HepG2 (cell line): ENCODE results near the gene STX10. TPM values are rescaled to one million over a fixed set of nuclear protein-coding genes. Genes with fewer than 3 reads are reported as not detected.

Experiments
- CBX5 ChIP-seq: sonication (generic); formaldehyde crosslinking; IDR thresholded peaks from 2 replicates; pipeline ENCODE4 v1.4.0; 2020; ENCODE audit warnings: missing genetic modification reagents, borderline replicate concordance
- KDM5B ChIP-seq: sonication (generic); formaldehyde crosslinking; IDR thresholded peaks from 2 replicates; pipeline ENCODE4 v1.4.0; 2020; ENCODE audit warnings: missing genetic modification reagents, mild to moderate bottlenecking, borderline replicate concordance
- ZNF24 ChIP-seq: fragments of 450-650 bp; IDR thresholded peaks from 2 replicates; pipeline ENCODE4 v1.6.1; 2017; ENCODE audit warnings: antibody characterized with exemption, mild to moderate bottlenecking
- ZNF501 ChIP-seq: sonication (generic); formaldehyde crosslinking; IDR thresholded peaks from 2 replicates; pipeline ENCODE4 v1.5.1; 2020; ENCODE audit warnings: mild to moderate bottlenecking, moderate library complexity, missing genetic modification reagents
- ZNF598 ChIP-seq: sonication (generic); formaldehyde crosslinking; IDR thresholded peaks from 2 replicates; pipeline ENCODE4 v1.5.1; 2020; ENCODE audit warnings: mild to moderate bottlenecking, missing genetic modification reagents, borderline replicate concordance
- ZNF768 ChIP-seq: sonication (generic); formaldehyde crosslinking; IDR thresholded peaks from 2 replicates; pipeline ENCODE4 v1.4.0; 2020; ENCODE audit warnings: missing genetic modification reagents
- ZNF775 ChIP-seq: sonication (generic); formaldehyde crosslinking; IDR thresholded peaks from 2 replicates; pipeline ENCODE4 v1.4.0; 2020; ENCODE audit warnings: missing genetic modification reagents, mild to moderate bottlenecking, moderate library complexity, borderline replicate concordance
- polyA plus RNA-seq, 8 experiments: library from polyadenylated mRNA; depleted of rRNA in 3 of 8; stranded (reverse) in 7 of 8; unstranded in 1 of 8; fragments of >200 nt; fragmentation: Illumina TruSeq in 4 of 8; extraction: Trizol in 4 of 8; gene quantifications; 2 replicates each; pipeline versions ENCODE4 v1.2.1 to v1.2.3, GENCODE V29; 2011 to 2016; ENCODE audit warnings: low read depth in 4 of 8, missing spikeins in 1 of 8, mixed read lengths in 1 of 8; ENCODE audit not compliant: insufficient read depth in 1 of 8
- total RNA-seq, 5 experiments: library from RNA; depleted of rRNA; stranded (reverse); fragments of >200 nt; fragmentation: Illumina TruSeq; extraction: Trizol; gene quantifications; 2 replicates each; pipeline ENCODE4 v1.2.3, GENCODE V29; 2016; ENCODE audit warnings: low read depth in 1 of 5
- TF ChIP-seq, protein P1 (sequence below): IDR thresholded peaks from 2 replicates; pipeline ENCODE4 v1.6.1; 2016; ENCODE audit warnings: missing biosample characterization, missing genetic modification reagents, low read depth
- TF ChIP-seq, protein P2 (sequence below): IDR thresholded peaks from 2 replicates; pipeline ENCODE4 v1.6.1; 2012; ENCODE audit warnings: inconsistent platforms
- TF ChIP-seq, protein P3 (sequence below): sonication (generic); formaldehyde crosslinking; IDR thresholded peaks from 2 replicates; pipeline ENCODE4 v1.5.1; 2020; ENCODE audit warnings: mild to moderate bottlenecking, missing genetic modification reagents, moderate library complexity
- TF ChIP-seq, protein P4 (sequence below): sonication (generic); formaldehyde crosslinking; IDR thresholded peaks from 2 replicates; pipeline ENCODE4 v1.8.0; 2022; ENCODE audit warnings: low read depth, missing genetic modification reagents
- TF ChIP-seq, protein P5 (sequence below): IDR thresholded peaks from 2 replicates; pipeline ENCODE4 v1.6.1; 2016
- TF ChIP-seq, protein P6 (sequence below): sonication (generic); formaldehyde crosslinking; IDR thresholded peaks from 2 replicates; pipeline ENCODE4 v1.4.0; 2020; ENCODE audit warnings: mild to moderate bottlenecking, missing genetic modification reagents
- TF ChIP-seq, protein P7 (sequence below): sonication (generic); formaldehyde crosslinking; IDR thresholded peaks from 2 replicates; pipeline ENCODE4 v1.4.0; 2020; ENCODE audit warnings: missing genetic modification reagents

Gene STX10
- total and polyA plus RNA-seq, 2 of the 13 experiments (the other 11 are each of a cell fraction or from before 2014, with no cell fraction given): 47.9 to 66.4 TPM

DNA sequence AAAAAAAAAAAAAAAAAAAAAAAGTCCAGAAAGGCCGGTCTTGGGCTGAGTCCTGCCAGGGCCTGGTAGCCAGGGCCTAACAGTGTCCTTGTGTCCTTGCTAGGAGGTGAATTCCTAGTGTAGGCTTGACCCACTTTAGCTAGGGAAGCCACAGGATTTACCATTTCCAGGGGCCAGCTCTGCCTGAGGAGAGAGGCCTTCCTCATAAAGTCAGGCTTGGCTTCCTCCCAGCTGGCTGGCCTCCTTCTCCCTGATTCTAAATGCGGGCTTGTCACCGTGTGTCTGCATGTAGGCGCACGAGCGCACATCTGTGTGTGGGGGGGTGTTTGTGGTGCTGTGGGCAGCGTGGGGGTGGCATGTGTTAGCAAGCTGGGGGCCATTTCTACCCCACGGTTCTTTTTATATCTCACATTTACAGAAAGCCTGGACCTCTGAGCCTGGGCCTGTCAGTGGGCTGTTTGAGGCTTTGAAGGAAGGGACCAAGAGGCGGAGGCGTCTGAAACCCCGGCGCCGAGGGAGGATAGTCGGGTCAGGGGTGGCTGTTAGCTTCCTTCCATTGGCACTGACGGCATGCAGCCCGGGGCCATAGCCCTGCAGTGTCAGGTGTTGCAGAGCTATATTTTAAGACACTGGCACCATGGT is 31.7 kb upstream of the STX10 start (continued):
- TF ChIP-seq, protein P1, sequence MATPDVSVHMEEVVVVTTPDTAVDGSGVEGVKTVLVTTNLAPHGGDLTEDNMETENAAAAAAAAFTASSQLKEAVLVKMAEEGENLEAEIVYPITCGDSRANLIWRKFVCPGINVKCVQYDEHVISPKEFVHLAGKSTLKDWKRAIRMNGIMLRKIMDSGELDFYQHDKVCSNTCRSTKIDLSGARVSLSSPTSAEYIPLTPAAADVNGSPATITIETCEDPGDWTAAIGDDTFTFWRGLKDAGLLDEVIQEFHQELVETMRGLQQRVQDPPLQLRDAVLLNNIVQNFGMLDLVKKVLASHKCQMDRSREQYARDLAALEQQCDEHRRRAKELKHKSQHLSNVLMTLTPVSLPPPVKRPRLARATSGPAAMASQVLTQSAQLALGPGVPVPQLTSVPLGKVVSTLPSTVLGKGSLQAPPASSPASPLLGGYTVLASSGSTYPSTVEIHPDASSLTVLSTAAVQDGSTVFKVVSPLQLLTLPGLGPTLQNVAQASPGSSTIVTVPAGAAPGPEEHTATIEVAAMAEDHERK: no peak
- 0 out of 2 replicates have a peak, but pooled peaks have one; percentile 30 for TF ChIP-seq KDM5B (CRISPR knock-in tag)
- TF ChIP-seq ZNF501 (CRISPR knock-in tag): 0 out of 2 replicates have a peak, but pooled peaks have one; percentile 16
- 0 out of 2 replicates have a peak, but pooled peaks have one; percentile 20 for TF ChIP-seq ZNF598
- TF ChIP-seq, protein P2, sequence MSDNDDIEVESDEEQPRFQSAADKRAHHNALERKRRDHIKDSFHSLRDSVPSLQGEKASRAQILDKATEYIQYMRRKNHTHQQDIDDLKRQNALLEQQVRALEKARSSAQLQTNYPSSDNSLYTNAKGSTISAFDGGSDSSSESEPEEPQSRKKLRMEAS: peak; percentile 35; the same call in 1 of the 2 replicates
- TF ChIP-seq, protein P3, sequence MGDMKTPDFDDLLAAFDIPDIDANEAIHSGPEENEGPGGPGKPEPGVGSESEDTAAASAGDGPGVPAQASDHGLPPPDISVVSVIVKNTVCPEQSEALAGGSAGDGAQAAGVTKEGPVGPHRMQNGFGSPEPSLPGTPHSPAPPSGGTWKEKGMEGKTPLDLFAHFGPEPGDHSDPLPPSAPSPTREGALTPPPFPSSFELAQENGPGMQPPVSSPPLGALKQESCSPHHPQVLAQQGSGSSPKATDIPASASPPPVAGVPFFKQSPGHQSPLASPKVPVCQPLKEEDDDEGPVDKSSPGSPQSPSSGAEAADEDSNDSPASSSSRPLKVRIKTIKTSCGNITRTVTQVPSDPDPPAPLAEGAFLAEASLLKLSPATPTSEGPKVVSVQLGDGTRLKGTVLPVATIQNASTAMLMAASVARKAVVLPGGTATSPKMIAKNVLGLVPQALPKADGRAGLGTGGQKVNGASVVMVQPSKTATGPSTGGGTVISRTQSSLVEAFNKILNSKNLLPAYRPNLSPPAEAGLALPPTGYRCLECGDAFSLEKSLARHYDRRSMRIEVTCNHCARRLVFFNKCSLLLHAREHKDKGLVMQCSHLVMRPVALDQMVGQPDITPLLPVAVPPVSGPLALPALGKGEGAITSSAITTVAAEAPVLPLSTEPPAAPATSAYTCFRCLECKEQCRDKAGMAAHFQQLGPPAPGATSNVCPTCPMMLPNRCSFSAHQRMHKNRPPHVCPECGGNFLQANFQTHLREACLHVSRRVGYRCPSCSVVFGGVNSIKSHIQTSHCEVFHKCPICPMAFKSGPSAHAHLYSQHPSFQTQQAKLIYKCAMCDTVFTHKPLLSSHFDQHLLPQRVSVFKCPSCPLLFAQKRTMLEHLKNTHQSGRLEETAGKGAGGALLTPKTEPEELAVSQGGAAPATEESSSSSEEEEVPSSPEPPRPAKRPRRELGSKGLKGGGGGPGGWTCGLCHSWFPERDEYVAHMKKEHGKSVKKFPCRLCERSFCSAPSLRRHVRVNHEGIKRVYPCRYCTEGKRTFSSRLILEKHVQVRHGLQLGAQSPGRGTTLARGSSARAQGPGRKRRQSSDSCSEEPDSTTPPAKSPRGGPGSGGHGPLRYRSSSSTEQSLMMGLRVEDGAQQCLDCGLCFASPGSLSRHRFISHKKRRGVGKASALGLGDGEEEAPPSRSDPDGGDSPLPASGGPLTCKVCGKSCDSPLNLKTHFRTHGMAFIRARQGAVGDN: peak; percentile 69
- TF ChIP-seq ZNF775: no peak
- TF ChIP-seq ZNF24: no peak
- TF ChIP-seq, protein P4, sequence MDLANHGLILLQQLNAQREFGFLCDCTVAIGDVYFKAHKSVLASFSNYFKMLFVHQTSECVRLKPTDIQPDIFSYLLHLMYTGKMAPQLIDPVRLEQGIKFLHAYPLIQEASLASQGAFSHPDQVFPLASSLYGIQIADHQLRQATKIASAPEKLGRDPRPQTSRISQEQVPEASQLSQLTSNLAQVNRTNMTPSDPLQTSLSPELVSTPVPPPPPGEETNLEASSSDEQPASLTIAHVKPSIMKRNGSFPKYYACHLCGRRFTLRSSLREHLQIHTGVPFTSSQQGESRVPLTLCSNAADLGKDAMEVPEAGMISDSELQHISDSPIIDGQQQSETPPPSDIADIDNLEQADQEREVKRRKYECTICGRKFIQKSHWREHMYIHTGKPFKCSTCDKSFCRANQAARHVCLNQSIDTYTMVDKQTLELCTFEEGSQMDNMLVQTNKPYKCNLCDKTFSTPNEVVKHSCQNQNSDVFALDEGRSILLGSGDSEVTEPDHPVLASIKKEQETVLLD (CRISPR knock-in tag): no peak
- no peak for TF ChIP-seq CBX5 (CRISPR knock-in tag)
- TF ChIP-seq, protein P5, sequence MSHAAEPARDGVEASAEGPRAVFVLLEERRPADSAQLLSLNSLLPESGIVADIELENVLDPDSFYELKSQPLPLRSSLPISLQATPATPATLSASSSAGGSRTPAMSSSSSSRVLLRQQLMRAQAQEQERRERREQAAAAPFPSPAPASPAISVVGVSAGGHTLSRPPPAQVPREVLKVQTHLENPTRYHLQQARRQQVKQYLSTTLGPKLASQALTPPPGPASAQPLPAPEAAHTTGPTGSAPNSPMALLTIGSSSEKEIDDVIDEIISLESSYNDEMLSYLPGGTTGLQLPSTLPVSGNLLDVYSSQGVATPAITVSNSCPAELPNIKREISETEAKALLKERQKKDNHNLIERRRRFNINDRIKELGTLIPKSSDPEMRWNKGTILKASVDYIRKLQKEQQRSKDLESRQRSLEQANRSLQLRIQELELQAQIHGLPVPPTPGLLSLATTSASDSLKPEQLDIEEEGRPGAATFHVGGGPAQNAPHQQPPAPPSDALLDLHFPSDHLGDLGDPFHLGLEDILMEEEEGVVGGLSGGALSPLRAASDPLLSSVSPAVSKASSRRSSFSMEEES (CRISPR knock-in tag): no peak
- no peak for TF ChIP-seq ZNF768 (CRISPR knock-in tag)
- TF ChIP-seq, protein P6, sequence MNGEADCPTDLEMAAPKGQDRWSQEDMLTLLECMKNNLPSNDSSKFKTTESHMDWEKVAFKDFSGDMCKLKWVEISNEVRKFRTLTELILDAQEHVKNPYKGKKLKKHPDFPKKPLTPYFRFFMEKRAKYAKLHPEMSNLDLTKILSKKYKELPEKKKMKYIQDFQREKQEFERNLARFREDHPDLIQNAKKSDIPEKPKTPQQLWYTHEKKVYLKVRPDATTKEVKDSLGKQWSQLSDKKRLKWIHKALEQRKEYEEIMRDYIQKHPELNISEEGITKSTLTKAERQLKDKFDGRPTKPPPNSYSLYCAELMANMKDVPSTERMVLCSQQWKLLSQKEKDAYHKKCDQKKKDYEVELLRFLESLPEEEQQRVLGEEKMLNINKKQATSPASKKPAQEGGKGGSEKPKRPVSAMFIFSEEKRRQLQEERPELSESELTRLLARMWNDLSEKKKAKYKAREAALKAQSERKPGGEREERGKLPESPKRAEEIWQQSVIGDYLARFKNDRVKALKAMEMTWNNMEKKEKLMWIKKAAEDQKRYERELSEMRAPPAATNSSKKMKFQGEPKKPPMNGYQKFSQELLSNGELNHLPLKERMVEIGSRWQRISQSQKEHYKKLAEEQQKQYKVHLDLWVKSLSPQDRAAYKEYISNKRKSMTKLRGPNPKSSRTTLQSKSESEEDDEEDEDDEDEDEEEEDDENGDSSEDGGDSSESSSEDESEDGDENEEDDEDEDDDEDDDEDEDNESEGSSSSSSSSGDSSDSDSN (CRISPR knock-in tag): peak; percentile 31; the same call in 1 of the 2 replicates
- TF ChIP-seq, protein P7, sequence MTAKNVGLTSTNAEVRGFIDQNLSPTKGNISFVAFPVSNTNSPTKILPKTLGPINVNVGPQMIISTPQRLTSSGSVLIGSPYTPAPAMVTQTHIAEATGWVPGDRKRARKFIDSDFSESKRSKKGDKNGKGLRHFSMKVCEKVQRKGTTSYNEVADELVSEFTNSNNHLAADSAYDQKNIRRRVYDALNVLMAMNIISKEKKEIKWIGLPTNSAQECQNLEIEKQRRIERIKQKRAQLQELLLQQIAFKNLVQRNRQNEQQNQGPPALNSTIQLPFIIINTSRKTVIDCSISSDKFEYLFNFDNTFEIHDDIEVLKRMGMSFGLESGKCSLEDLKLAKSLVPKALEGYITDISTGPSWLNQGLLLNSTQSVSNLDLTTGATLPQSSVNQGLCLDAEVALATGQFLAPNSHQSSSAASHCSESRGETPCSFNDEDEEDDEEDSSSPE (CRISPR knock-in tag): no peak
